Activated naive CD8-positive, alpha-beta T cell treated with anti-CD3 and anti-CD28 coated beads, Interleukin-2, amount 50 U/mL, for 24 hours (primary cell): ENCODE results near the gene SNX7.

ENCODE experiments used
- ATAC-seq: fragments of 150-1000 bp; cut with Tn5 transposase; one replicate; pipeline ENCODE4 v1.10.0; 2021
- DNase-seq: peaks from one replicate; pipeline ENCODE4 v3.0.0; 2021
- H3K27ac Mint-ChIP-seq: one replicate; pipeline ENCODE4 v1.8.0; 2021; ENCODE audit warnings: mild to moderate bottlenecking, mixed read lengths
- H3K27me3 Mint-ChIP-seq: one replicate; pipeline ENCODE4 v1.8.0; 2021; ENCODE audit warnings: mixed read lengths
- H3K36me3 Mint-ChIP-seq: one replicate; pipeline ENCODE4 v1.8.0; 2021; ENCODE audit warnings: low read depth, mixed read lengths
- H3K4me1 Mint-ChIP-seq: one replicate; pipeline ENCODE4 v1.8.0; 2021; ENCODE audit warnings: mixed read lengths
- H3K4me3 Mint-ChIP-seq: one replicate; pipeline ENCODE4 v1.8.0; 2021; ENCODE audit warnings: mild to moderate bottlenecking, moderate library complexity, mixed read lengths
- H3K9me3 Mint-ChIP-seq: one replicate; pipeline ENCODE4 v1.8.0; 2021; ENCODE audit warnings: mixed read lengths

SNX7 gene

GRCh38 chr1:98707556-98707955 lies 46.0 kb downstream of the SNX7 start:
- no peaks in the 10 kb centered on the region for H3K9me3 Mint-ChIP-seq
- H3K27ac Mint-ChIP-seq, result no peak overlapping the region
- no peaks in the 10 kb centered on the region for H3K4me1 Mint-ChIP-seq
- H3K27me3 Mint-ChIP-seq, result peaks cover 3% of the 10 kb centered on the region
- H3K36me3 Mint-ChIP-seq, result no peaks in the 10 kb centered on the region
- no peak overlapping the region for H3K4me3 Mint-ChIP-seq
- no peak for ATAC-seq
- no peak for DNase-seq

GRCh38 chr1:98709906-98710305 lies 48.4 kb downstream of the SNX7 start:
- DNase-seq, result no peak
- no peaks in the 10 kb centered on the region for H3K4me1 Mint-ChIP-seq
- no peak overlapping the region for H3K4me3 Mint-ChIP-seq
- no peak overlapping the region for H3K27ac Mint-ChIP-seq
- H3K27me3 Mint-ChIP-seq, result peaks cover 2% of the 10 kb centered on the region
- H3K36me3 Mint-ChIP-seq, result no peaks in the 10 kb centered on the region
- no peaks in the 10 kb centered on the region for H3K9me3 Mint-ChIP-seq
- ATAC-seq, result no peak

GRCh38 chr1:98723574-98723973 lies 62.1 kb downstream of the SNX7 start:
- ATAC-seq, result no peak
- Mint-ChIP-seq H3K4me3 (no peak overlapping the region), H3K9me3 (no peaks in the 10 kb centered on the region), H3K4me1 (no peaks in the 10 kb centered on the region), H3K27me3 (peaks cover 2% of the 10 kb centered on the region), H3K36me3 (no peaks in the 10 kb centered on the region), H3K27ac (no peak overlapping the region)
- DNase-seq, result no peak

GRCh38 chr1:98732985-98733781 lies 71.7 kb downstream of the SNX7 start:
- peaks cover 11% of the 10 kb centered on the region for H3K27me3 Mint-ChIP-seq
- no peak for DNase-seq
- H3K4me3 Mint-ChIP-seq, result no peak overlapping the region
- no peaks in the 10 kb centered on the region for H3K36me3 Mint-ChIP-seq
- no peak for ATAC-seq
- no peaks in the 10 kb centered on the region for H3K9me3 Mint-ChIP-seq
- no peak overlapping the region for H3K27ac Mint-ChIP-seq
- H3K4me1 Mint-ChIP-seq, result no peaks in the 10 kb centered on the region

GRCh38 chr1:98733782-98734112 lies 72.2 kb downstream of the SNX7 start:
- Mint-ChIP-seq H3K9me3 (no peaks in the 10 kb centered on the region), H3K27me3 (peaks cover 11% of the 10 kb centered on the region), H3K4me1 (no peaks in the 10 kb centered on the region), H3K4me3 (no peak overlapping the region), H3K36me3 (no peaks in the 10 kb centered on the region), H3K27ac (no peak overlapping the region)
- no peak for ATAC-seq
- DNase-seq, result no peak

- Mint-ChIP-seq H3K4me3 (no peak overlapping the region), H3K27me3 (peaks cover 9% of the 10 kb centered on the region), H3K4me1 (no peaks in the 10 kb centered on the region), H3K36me3 (no peaks in the 10 kb centered on the region), H3K27ac (no peak overlapping the region), H3K9me3 (no peaks in the 10 kb centered on the region)
- no peak for ATAC-seq
- no peak for DNase-seq
These were observed 74.2 kb downstream of the SNX7 start for GRCh38 chr1:98735756-98736155.

GRCh38 chr1:98737835-98738234 lies 76.3 kb downstream of the SNX7 start:
- no peak overlapping the region for H3K27ac Mint-ChIP-seq
- H3K4me1 Mint-ChIP-seq, result no peaks in the 10 kb centered on the region
- H3K4me3 Mint-ChIP-seq, result no peak overlapping the region
- peaks cover 9% of the 10 kb centered on the region for H3K27me3 Mint-ChIP-seq
- no peak for DNase-seq
- H3K36me3 Mint-ChIP-seq, result no peaks in the 10 kb centered on the region
- no peaks in the 10 kb centered on the region for H3K9me3 Mint-ChIP-seq
- ATAC-seq, result no peak

GRCh38 chr1:98739762-98740161 lies 78.2 kb downstream of the SNX7 start:
- H3K36me3 Mint-ChIP-seq, result no peaks in the 10 kb centered on the region
- H3K27ac Mint-ChIP-seq, result no peak overlapping the region
- no peak for DNase-seq
- ATAC-seq, result no peak
- peaks cover 8% of the 10 kb centered on the region for H3K27me3 Mint-ChIP-seq
- H3K9me3 Mint-ChIP-seq, result no peaks in the 10 kb centered on the region
- no peaks in the 10 kb centered on the region for H3K4me1 Mint-ChIP-seq
- no peak overlapping the region for H3K4me3 Mint-ChIP-seq

- no peaks in the 10 kb centered on the region for H3K9me3 Mint-ChIP-seq
- no peak overlapping the region for H3K4me3 Mint-ChIP-seq
- H3K4me1 Mint-ChIP-seq, result no peaks in the 10 kb centered on the region
- DNase-seq, result no peak
- peaks cover 8% of the 10 kb centered on the region for H3K27me3 Mint-ChIP-seq
- ATAC-seq, result no peak
- H3K27ac Mint-ChIP-seq, result no peak overlapping the region
- no peaks in the 10 kb centered on the region for H3K36me3 Mint-ChIP-seq
These were observed 79.6 kb downstream of the SNX7 start for GRCh38 chr1:98741164-98741563.

GRCh38 chr1:98749152-98749756 lies 87.7 kb downstream of the SNX7 start:
- Mint-ChIP-seq H3K36me3 (no peaks in the 10 kb centered on the region), H3K27me3 (peaks cover under 1% of the 10 kb centered on the region), H3K27ac (no peak overlapping the region), H3K4me3 (no peak overlapping the region), H3K4me1 (no peaks in the 10 kb centered on the region), H3K9me3 (no peaks in the 10 kb centered on the region)
- no peak for DNase-seq
- no peak for ATAC-seq

GRCh38 chr1:98754176-98754575 lies 92.7 kb downstream of the SNX7 start:
- ATAC-seq, result no peak
- no peak overlapping the region for H3K27ac Mint-ChIP-seq
- no peaks in the 10 kb centered on the region for H3K27me3 Mint-ChIP-seq
- no peak for DNase-seq
- no peaks in the 10 kb centered on the region for H3K9me3 Mint-ChIP-seq
- H3K36me3 Mint-ChIP-seq, result no peaks in the 10 kb centered on the region
- H3K4me3 Mint-ChIP-seq, result no peak overlapping the region
- H3K4me1 Mint-ChIP-seq, result no peaks in the 10 kb centered on the region

GRCh38 chr1:98761219-98761865 lies 99.8 kb downstream of the SNX7 start:
- peaks cover 2% of the 10 kb centered on the region for H3K4me1 Mint-ChIP-seq
- DNase-seq, result no peak
- H3K9me3 Mint-ChIP-seq, result no peaks in the 10 kb centered on the region
- H3K27ac Mint-ChIP-seq, result no peak overlapping the region
- H3K4me3 Mint-ChIP-seq, result no peak overlapping the region
- no peak for ATAC-seq
- H3K36me3 Mint-ChIP-seq, result no peaks in the 10 kb centered on the region
- no peaks in the 10 kb centered on the region for H3K27me3 Mint-ChIP-seq

GRCh38 chr1:98763488-98764150 lies 102.1 kb downstream of the SNX7 start:
- Mint-ChIP-seq H3K4me3 (no peak overlapping the region), H3K27ac (no peak overlapping the region), H3K36me3 (no peaks in the 10 kb centered on the region), H3K9me3 (no peaks in the 10 kb centered on the region), H3K27me3 (no peaks in the 10 kb centered on the region), H3K4me1 (peaks cover 2% of the 10 kb centered on the region)
- ATAC-seq (no peak), DNase-seq (no peak)

- DNase-seq (no peak), ATAC-seq (no peak)
- Mint-ChIP-seq H3K4me3 (no peak overlapping the region), H3K9me3 (no peaks in the 10 kb centered on the region), H3K27me3 (no peaks in the 10 kb centered on the region), H3K36me3 (no peaks in the 10 kb centered on the region), H3K4me1 (peaks cover 2% of the 10 kb centered on the region), H3K27ac (no peak overlapping the region)
These were observed 103.0 kb downstream of the SNX7 start for GRCh38 chr1:98764485-98764884.

GRCh38 chr1:98766255-98766654 lies 104.7 kb downstream of the SNX7 start:
- H3K4me3 Mint-ChIP-seq, result no peak overlapping the region
- H3K4me1 Mint-ChIP-seq, result peaks cover 2% of the 10 kb centered on the region
- H3K9me3 Mint-ChIP-seq, result no peaks in the 10 kb centered on the region
- ATAC-seq (no peak), DNase-seq (no peak)
- H3K27ac Mint-ChIP-seq, result no peak overlapping the region
- no peaks in the 10 kb centered on the region for H3K27me3 Mint-ChIP-seq
- H3K36me3 Mint-ChIP-seq, result no peaks in the 10 kb centered on the region
